Activated CD8-positive, alpha-beta memory T cell treated with anti-CD3 and anti-CD28 coated beads, Interleukin-2, amount 50 U/mL, for 4 hours (primary cell): Measurements from ENCODE around the gene LGALS14.
"Not testable (repeated sequence)": the region's sequence is repeated elsewhere in the genome, so short reads cannot be mapped to it uniquely, and the experiment has no call there.

ENCODE experiments used
- DNase-seq: peaks from one replicate; pipeline ENCODE4 v3.0.0-alpha.2; 2020

Gene LGALS14, protein sequence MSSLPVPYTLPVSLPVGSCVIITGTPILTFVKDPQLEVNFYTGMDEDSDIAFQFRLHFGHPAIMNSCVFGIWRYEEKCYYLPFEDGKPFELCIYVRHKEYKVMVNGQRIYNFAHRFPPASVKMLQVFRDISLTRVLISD

DNA sequence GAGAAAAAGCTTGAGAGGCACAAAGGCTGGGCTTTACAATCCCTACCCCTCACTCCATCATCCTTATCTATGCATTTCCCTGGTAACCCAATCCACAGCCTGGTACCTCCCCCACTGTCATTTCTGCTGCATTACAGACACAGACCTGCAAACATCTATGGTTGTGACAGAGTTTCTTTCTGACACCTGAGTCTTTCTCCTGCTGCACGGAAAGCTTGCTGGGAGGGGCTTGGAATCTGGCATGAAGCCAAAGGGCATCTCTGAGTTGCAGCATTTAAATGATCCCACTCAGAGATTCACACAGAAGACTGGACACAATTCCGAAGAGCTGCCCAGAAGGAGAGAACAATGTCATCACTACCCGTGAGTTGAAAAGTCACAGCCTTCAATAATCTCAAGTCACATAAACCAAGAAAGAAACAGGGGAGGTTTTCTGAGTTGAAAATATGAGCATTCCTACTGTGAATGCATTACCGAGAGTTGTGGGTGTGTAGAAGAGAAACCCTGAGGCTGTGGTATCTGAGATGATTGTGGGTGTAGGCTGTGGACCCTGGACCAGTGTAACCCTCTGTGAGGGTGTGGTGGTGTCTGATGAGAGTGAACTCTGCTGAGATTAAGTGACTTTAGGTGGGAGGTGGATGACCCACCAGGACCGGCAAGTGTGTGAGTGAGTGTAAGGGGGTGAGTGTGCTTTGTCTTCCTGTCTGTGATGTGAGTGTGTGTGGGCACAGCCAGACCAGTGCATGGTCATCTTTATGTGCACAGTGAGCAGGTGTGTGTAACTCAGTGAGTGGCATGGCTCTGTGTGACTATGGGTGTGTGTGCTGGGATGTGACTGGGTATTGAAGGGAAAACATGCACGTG lies at the start of gene LGALS14:
Gene LGALS14 (plus strand): TSS at position 301 of the 864 bp plus-strand sequence. CDS start 48 bp downstream, at position 349.
- DNase-seq = no peak

DNA sequence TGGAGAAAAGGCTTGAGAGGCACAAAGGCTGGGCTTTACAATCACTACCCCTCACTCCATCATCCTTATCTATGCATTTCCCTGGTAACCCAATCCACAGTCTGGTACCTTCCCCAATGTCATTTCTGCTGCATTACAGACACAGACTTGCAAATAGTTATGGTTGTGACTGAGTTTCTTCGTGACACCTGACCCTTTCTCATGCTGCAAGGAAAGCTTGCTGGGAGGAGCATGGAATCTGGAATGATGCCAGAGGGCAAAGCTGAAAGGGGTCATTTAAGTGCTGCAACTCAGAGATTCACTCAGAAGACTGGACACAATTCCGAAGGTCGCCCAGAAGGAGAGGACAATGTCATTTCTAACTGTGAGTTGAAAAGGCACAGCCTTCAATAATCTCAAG lies 48.7 kb upstream of the LGALS14 start, which contains the start of gene LGALS16:
Gene LGALS16 (plus strand): TSS at position 301 of the 400 bp plus-strand sequence. CDS start 49 bp downstream, at position 350.
- DNase-seq = no peak

DNA sequence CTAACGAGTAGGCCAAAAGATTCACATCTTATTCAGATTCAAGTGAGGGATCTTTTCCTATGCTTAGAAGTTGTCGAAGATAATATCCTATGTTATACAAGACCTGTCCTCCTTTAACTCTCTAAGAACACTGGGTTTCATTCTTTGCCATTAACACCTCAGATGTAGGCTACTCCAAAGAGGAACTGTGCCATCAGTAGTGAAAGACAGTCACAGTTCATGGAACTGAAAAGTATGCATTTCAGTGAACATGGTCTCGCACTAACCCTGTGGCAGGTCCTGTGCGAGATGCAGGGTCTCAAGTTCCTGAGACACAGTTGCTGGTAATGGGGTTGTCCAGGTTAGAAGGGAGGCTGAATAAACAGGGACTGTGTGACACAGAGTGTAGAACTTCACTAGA lies 44.5 kb upstream of the LGALS14 start:
- no peak for DNase-seq

DNA sequence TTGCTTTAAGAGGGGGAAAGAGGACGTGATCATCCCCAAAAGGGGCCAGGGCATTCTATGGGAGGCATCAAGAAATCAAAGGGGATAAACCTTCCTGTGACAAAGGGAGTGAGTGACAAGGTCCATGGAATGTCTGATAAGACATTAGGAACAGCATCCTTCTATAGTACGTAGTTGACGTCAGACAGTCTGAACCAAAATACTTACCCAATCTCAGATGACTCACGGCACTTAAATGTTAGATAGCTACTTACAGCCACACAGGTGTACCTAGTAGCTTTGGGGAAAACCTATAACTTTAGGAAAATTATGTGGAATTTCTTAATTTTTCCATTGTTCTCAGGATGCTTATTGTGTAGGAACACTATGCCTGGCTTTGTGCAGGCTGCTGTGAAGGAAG lies 43.6 kb upstream of the LGALS14 start:
- no peak for DNase-seq

DNA sequence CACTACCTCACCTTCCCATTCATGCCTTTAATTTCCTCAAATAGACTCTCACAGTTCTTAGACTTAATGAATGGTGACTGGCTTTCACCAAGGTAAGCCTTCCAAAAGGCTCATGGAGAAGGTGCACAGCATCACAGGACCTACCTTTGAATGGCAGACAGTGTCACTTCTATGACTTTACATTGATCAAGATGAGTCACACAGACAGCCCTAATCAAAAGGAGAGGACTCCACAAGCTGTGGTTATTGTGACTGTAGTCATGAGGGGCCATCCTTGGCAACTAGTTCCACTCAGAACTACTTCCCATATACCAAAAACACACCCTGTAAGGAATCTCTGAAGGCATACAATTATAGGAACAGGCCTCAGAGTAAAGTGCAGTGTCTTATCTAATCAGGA lies 42.7 kb upstream of the LGALS14 start:
- DNase-seq = no peak

DNA sequence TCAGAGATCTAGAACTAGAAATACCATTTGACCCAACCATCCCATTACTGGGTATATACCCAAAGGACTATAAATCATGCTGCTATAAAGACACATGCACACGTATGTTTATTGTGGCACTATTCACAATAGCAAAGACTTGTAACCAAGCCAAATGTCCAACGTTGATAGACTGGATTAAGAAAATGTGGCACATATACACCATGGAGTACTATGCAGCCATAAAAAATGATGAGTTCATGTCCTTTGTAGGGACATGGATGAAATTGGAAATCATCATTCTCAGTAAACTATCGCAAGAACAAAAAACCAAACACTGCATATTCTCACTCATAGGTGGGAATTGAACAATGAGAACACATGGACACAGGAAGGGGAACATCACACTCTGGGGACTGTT lies 34.4 kb upstream of the LGALS14 start:
- not testable (repeated sequence) for DNase-seq

DNA sequence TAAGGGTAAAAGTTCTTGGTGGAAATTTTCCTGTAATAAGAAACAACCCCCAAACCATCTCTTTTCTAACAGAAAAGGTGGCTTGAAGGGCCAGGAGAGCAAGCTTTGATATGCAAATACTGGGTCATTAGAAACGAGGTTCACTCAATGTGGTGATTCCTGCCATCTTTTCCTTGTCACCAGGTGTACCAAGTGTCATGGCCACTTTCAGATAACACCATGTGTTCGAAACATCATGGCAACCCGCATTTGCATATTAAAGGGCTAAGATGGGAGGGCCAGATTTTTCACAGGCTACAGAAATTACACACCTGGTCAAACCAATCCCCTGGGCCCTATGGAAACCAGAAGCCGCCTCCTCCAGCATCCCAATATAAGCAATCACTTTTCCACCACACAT lies 33.3 kb upstream of the LGALS14 start:
- DNase-seq = no peak

DNA sequence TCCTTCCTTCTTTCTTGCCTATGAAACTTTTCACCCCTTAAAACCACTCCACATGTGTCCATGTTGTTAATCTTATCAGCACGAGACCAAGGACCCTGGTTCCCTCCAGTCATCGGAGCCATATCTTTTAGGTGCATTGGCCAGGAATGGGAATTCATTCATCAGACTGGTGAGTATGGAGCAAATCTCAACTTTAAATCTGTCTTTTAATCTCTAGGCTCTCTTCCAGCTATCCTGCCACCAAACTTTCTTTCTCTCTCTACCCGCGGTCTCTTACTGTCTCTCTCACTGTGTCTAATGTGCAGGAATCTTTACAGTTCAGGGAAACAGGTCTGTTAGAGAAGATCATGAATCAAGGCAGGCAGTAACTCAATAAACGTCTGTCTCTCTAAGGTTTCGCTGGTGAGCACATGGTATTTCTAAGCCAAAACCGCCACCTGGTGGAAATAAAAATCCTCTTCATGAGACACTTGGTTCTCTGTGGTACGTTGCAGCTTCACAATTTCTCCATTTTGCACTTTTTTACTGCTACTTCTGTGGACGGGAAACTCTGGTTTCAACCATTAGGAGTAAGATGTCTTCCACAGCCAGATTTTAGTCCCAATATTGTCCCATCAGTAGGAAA lies 32.4 kb upstream of the LGALS14 start:
- DNase-seq = no peak

DNA sequence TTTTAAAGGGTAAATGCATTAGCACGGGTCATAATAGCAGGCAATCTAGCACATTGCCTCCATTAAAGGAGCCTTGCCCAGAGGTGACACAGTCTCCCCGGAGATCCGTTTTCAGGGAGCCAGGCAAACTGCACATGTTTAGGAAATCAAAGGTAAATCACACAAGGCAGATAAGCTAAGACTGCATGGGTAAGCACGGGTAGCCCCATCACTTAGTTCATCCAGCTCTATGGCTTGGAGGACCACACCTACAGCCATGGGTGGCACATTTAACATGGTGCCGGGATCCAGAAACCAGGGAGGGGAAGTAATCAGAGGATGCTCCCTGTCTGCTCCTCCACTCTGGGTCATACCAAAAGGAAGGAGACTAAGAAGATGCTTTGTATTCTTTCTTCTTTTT lies 31.8 kb upstream of the LGALS14 start:
- DNase-seq = no peak

DNA sequence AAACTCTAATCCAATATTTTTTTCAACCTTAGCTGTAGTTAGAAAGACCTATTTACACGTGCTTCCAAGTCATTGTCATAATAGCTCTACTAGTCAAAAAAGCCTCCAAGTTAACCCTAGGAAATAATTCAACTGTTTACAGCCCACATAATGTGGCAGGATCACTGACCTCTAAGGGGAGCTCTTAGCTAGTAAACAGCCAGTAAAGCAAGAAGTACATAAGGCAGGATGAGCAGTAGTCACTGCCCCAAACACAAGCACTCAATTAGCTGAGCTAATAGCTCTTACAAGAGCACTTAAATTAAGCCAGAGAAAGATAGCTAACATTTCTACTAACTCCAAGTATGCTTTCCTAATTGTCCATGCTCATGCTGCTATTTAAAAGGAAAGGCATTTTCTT lies 30.4 kb upstream of the LGALS14 start:
- DNase-seq = not testable (repeated sequence)

DNA sequence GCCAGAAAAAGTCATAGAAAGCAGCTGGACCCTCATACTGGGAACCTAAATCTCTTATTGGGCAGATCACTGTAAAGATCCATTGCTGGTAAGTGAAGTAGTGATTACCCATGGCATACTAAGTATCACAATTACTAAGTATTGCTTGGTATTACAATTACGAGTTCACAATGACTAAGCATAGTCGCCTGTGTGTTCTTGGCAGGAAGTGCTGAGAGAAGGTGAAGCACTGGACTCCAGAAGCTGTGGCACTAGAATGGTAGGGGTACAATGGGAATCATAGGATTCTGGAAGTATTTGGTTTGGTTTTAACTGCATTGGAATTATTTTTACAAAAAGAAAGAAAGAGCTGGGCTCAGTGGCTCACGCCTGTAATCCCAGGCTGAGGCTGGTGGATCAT lies 28.3 kb upstream of the LGALS14 start:
- no peak for DNase-seq

DNA sequence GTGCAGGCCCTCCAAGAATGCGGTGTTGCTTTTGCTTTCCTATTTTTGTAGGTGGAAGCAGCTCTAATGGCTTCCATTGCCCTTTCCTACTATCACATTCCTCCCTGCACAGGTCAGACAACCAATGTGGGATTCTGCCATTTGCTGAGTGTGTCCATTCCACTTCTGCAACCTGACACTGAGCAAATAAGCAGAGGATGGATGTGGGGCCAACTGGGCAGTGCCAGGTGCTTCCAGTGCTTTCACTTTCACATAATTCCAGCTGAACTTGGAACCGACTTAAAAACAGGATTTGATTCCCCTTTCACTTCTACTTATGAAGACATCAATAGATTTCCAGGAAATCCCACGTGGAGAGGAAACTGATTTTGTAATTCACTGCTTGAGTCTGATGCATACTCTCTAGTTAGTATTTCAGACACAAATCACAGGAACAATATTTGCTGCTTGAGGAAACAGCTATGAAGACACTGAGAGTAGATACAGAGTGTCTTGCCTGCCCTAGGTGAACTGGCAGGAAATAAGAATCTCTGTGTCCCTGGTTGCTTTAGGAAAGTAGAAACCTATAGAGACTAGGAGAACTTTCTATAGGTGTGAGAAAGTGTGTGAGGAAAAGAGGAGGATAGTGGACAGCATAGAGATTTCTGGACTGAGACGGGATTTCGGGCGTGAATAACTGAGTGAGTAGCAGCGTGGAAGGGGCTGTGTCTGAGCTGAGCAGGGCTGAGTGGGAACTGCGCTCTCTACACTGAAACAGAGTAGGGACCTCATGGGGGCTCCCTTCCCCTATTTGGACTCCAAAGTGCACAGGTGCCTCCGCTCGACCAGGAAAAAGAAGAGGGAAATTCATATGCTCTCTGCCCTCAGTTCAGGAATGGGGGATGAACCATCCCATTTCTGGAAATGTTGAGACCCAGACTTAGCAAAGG lies 26.1 kb upstream of the LGALS14 start:
- no peak for DNase-seq

DNA sequence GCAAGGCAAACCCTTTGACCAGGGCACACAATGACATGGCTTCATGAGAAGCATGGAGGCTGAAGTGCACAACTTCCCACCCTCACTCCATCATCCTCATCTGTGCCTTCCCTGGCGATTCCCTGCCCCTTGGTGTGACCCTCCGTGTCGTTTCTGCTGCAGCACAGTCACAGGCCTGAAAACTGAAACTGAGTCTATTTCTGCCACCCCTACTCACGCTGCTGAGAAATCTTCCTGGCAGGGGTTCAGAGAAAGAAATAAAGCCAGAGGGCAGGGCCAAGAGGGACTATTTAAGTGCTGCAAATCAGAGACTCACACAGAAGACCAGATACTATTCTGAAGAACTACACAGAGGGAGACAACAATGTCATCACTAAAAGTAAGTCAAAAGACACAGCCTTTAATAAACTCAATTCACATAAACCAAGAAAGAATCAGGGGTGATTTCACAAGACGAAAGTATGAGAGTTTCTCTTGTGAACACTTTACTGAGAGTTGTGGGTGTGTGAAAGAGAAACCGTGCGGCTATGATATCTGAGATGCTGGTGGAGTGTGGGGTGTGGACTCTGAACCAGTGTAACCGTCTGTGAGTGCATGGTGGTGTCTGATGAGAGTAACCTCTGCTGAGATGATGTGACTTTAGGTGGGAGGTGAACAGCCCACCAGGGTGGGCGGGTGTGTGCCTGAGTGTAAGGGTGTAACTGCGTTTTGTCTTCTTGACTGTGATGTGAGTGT lies 25.1 kb upstream of the LGALS14 start:
- no peak for DNase-seq

DNA sequence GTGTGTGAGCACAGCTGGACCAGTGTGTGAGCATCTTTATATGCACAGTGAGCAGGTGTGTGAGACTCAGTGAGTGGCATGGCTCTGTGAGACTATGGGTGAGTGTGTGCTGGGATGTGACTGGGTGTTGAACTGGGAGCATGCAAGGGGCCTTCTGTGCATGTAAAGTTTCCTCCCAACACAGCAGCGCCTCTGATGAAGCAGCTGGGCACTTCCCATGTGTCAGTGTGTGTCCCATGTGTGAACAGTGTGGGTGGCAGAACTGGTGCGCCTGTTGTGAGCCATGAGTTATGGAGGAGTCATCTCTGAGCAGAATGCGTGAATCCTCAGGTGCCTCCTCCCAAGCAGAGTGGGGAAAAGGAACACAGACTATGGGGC lies 24.5 kb upstream of the LGALS14 start:
- DNase-seq = no peak

DNA sequence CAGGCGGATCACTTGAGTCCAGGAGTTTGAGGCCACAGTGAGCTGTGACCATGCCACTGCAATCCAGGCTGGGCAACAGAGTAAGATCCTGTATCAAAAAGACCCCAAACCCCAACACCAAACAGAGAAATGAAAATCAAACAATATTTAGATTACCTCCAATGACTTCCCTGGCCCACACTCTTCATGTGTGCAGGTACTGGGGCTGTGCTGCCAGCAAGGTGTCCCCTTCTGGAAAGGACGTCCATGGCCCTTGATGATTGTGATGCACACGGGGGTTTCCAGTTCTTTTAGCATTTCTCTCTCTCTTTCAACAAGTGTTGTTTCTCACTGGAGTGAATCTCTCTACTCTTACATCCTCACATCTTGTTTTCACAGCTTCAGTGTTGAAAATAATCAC lies 23.7 kb upstream of the LGALS14 start:
- no peak for DNase-seq

DNA sequence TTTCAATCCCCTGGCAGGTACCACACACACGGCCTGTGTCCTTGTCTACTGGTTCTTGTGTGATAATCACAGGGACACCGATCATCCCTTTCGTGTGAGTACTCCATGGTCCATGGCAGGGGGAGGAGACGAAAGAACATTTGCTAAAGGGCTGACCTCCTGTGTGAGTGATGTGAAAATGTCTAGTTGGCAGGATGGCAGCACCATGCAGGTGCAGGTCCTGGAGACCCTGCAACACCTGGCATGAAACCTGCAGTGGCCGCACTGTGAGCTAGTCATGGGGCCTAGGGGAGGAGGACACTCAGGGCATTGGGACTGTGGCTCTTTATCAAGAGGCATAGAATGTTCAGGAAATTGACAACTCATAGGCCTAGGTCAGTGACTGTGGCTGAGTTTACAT lies 22.9 kb upstream of the LGALS14 start:
- DNase-seq = no peak

DNA sequence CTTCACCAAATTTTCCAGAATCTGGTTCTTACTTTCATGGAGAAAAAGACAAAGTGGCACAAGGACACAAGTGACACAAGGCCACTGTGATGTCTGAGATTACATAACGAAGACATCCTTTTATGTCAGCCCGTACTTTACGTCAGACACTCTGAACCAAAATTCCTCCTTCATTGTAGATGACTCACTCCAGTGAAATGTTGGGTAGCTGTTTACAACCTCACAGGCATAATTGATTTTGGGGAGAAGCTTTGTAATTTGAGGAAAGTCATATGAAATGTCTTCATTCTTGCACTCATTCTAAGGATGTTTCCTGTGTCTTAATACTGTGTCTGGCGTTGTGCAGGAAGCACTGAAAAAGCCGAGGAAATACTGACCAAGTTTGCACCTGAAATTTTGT lies 20.0 kb upstream of the LGALS14 start:
- no peak for DNase-seq

DNA sequence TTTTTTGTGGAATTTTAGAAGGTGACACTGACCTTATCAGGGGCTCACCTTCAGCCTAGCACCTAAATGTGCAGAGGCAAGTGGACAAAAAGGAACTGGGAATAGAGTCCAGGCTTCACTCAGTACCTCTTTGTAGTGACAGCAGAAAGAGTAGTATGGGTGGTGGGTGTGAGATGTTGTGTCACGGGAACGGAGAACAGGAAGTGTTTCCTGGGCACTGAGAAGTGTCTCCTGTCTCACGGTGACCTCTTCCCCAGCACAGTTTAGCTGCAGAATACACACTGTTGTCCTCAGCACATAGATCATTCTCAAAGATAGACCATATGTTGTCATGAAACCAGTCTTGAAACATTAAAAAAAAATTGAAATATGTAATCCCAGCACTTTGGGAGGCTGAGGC lies 17.5 kb upstream of the LGALS14 start:
- DNase-seq = no peak

DNA sequence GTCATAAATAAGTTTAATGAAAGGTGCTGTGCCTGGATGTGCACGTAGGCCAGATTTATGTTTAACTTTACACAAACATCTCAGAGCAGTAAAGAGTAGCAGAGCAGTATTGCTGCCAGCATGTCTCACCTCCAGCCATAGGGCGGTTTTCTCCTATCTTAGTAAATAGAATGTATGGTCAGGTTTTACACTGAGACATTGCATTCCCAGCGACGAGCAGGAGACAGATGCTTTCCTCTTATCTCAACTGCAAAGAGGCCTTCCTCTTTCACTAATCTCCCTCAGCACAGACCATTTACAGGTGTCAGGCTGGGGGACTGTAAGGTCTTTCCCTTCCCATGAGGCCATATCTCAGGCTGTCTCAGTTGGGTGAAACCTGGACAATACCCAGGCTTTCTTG lies 15.6 kb upstream of the LGALS14 start:
- not testable (repeated sequence) for DNase-seq

DNA sequence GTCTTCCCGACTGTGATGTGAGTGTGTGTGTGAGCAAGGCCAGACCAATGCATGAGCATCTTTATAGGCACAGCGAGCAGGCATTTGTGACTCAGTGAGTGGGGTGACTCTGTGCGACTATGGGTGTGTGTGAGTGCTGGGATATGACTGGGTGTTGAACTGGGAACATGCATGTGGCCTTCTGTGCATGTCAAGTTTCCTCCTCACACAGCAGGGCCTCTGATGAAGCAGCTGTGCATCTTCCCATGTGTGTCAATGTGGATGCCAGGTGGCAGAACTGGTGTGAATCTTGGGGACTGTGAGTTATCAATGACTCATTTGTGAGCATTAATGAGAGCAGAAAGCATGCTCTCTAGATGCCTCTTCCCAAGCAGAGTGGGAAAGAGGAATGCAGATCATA lies 12.1 kb upstream of the LGALS14 start:
- DNase-seq = no peak

DNA sequence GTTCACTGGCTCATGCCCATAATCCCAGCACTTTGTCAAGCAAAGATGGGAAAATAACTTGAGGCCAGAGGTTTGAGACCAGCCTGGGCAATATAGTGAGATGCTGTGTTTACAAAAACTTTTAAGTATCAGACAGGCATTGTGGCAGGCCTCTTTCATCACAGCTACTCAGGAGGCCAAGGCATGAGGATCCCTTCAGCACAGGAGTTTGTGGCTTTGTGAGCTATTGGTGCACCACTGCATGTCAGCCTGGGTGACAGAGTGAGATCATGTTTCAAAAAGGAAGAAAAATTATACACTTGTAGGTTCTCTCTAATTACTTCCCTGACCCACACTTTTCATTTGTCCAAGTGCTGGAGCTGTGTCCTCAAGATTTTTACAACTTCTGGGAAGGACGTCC lies 11.5 kb upstream of the LGALS14 start:
- DNase-seq = no peak

DNA sequence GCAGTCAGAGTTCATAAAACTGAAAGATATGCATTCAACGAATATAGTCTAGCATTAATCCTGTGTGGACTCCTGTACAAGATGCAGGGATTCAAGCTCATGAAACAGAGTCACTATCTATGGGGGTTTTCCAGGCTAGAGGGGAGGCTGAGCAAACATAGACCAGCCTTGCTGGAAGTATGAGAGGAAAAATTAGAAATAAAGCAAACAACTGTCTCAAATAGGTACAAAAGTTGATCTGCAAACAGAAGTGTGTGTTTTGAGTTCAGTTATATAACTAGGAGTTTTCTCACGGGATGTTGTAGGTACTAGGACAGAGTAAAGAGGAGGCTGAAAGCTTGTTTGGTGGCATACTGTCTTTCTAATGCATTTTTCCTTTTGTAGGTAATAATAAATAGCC lies 8.5 kb upstream of the LGALS14 start:
- no peak for DNase-seq
